ENCODE results near the gene ZFAND5. TPM values are rescaled to one million over a fixed set of nuclear protein-coding genes. Genes with fewer than 3 reads are reported as not detected.

ZFAND5 gene
- total and polyA plus RNA-seq, 9 donors: 146 to 904 (median 208) TPM

- no peak for DNase-seq
- H3K4me3 ChIP-seq: peak overlapping the region; percentile 26
- peak overlapping the region in 1 of 2 donors; percentile 48 for H3K27ac ChIP-seq
- H3K36me3 ChIP-seq: no peaks in the 10 kb centered on the region
- 51 to 84% (median 65%) methylated on average over 3 of the region's 3 CpGs for WGBS, 3 donors
- no peaks in the 10 kb centered on the region for H3K27me3 ChIP-seq
- TF ChIP-seq CTCF (IDR thresholded peaks at IDR 0.05) (no peak), EP300 (IDR thresholded peaks at IDR 0.05) (no peak), POLR2A (IDR thresholded peaks at IDR 0.05) (no peak)
- H3K4me1 ChIP-seq (ENCODE audit: insufficient read depth): peaks cover 3% of the 10 kb centered on the region
- H3K9me3 ChIP-seq: no peaks in the 10 kb centered on the region
- intact Hi-C loops (cut with DNase I): no loop called here
Measured at GRCh38 chr9:72305707-72306106, 59.3 kb downstream of the ZFAND5 start.

- Histone ChIP-seq H3K4me3 (peak overlapping the region; percentile 26), H3K27me3 (no peaks in the 10 kb centered on the region), H3K27ac (peak overlapping the region in 1 of 2 donors; percentile 80), H3K9me3 (no peaks in the 10 kb centered on the region), H3K4me1 (ENCODE audit: insufficient read depth) (peaks cover 3% of the 10 kb centered on the region), H3K36me3 (no peaks in the 10 kb centered on the region)
- intact Hi-C loops (cut with DNase I): no loop called here
- DNase-seq: peak in 4 of 5 donors; percentile 42 to 82 (median 75)
- TF ChIP-seq POLR2A (IDR thresholded peaks at IDR 0.05): peak; percentile 20
- no peak for TF ChIP-seq EP300 (IDR thresholded peaks at IDR 0.05)
- 4 to 32% (median 11%) methylated on average over 8 of the region's 8 CpGs for WGBS, 3 donors
Measured at GRCh38 chr9:72305102-72305546, 59.9 kb downstream of the ZFAND5 start.

- no peaks in the 10 kb centered on the region for H3K27me3 ChIP-seq
- TF ChIP-seq EP300 (IDR thresholded peaks at IDR 0.05) (no peak), POLR2A (IDR thresholded peaks at IDR 0.05) (no peak), CTCF (IDR thresholded peaks at IDR 0.05) (no peak)
- peak overlapping the region; percentile 25 for H3K4me3 ChIP-seq
- no peak for DNase-seq
- WGBS, 3 donors: 11 to 50% (median 28%) methylated on average over 1 of the region's 1 CpG
- H3K27ac ChIP-seq: peak overlapping the region in 1 of 2 donors; percentile 80
- intact Hi-C loops (cut with DNase I): no loop called here
- peaks cover 3% of the 10 kb centered on the region for H3K4me1 ChIP-seq (ENCODE audit: insufficient read depth)
- no peaks in the 10 kb centered on the region for H3K36me3 ChIP-seq
- H3K9me3 ChIP-seq: no peaks in the 10 kb centered on the region
Measured at GRCh38 chr9:72304538-72304937, 60.5 kb downstream of the ZFAND5 start.

Other genes starting within 250 kb of the ZFAND5 start
- 10 to 100 TPM in 1 of 7 donors, 1 to 10 TPM in 2, under 1 TPM in 3, not detected in 1; 0.08 to 26.7 (median 1.1) TPM for gene GDA, start 215.8 kb downstream of the ZFAND5 start, total RNA-seq
- under 1 TPM in 1 of 2 donors, not detected in 1; 0.02 TPM for gene GDA, start 215.8 kb downstream of the ZFAND5 start, polyA plus RNA-seq
- 1 to 10 TPM in 1 of 7 donors, under 1 TPM in 6; 0.12 to 1.4 (median 0.48) TPM for gene TMC1, start 156.4 kb upstream of the ZFAND5 start, total RNA-seq
- under 1 TPM; 0.12 to 0.48 TPM for gene TMC1, start 156.4 kb upstream of the ZFAND5 start, polyA plus RNA-seq